Activated naive CD8-positive, alpha-beta T cell (primary cell): ENCODE measurements around the gene EYA2.

ENCODE experiments used
- H3K27ac Mint-ChIP-seq: one replicate; pipeline ENCODE4 v1.8.0; 2021; ENCODE audit warnings: mixed read lengths
- H3K27me3 Mint-ChIP-seq: one replicate; pipeline ENCODE4 v1.8.0; 2021; ENCODE audit warnings: mixed read lengths
- H3K36me3 Mint-ChIP-seq: one replicate; pipeline ENCODE4 v1.8.0; 2021; ENCODE audit warnings: mixed read lengths
- H3K4me1 Mint-ChIP-seq: one replicate; pipeline ENCODE4 v1.8.0; 2021; ENCODE audit warnings: low read depth, mixed read lengths
- H3K4me3 Mint-ChIP-seq: one replicate; pipeline ENCODE4 v1.8.0; 2021; ENCODE audit warnings: mild to moderate bottlenecking, mixed read lengths
- H3K9me3 Mint-ChIP-seq: one replicate; pipeline ENCODE4 v1.8.0; 2021; ENCODE audit warnings: low read depth, mixed read lengths

EYA2 gene

DNA sequence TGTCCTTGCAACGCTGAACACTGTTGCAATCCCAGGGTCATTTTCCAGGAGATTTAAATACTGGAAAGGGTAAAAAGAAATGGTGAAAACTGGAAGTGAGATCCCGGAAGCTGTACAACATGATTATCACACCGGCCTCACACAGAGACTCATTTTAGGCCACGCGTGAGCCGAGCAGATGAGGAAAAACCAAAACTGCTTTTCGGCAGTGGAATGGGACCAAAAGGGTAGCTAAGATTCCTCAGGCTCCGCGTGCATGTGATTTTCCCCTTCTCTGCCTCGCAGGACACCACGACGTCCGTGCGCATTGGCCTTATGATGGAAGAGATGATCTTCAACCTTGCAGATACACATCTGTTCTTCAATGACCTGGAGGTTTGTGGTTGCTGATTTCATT is 248.1 kb downstream of the EYA2 start:
- no peaks in the 10 kb centered on the region for H3K9me3 Mint-ChIP-seq
- no peak overlapping the region for H3K4me3 Mint-ChIP-seq
- no peaks in the 10 kb centered on the region for H3K4me1 Mint-ChIP-seq
- no peaks in the 10 kb centered on the region for H3K27me3 Mint-ChIP-seq
- H3K36me3 Mint-ChIP-seq: no peaks in the 10 kb centered on the region
- no peak overlapping the region for H3K27ac Mint-ChIP-seq

DNA sequence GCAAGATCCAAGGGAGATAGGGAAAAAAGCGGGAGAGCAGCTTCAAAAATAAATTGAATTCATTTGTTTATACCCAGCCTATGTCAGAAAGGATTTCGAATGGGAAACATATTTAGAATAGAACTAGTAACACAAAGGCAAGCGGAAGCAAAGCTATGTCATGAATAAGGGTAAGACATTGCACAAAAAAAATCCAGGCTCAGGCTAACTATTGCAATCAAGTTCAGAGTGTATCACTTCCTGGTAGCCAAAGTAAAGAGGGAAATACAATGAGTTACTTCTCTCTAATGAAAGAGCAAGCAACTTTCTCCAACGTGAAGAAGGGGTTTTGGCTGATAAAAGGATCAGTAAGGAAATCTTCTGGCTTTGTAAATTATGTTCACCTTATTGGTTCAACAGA is 249.0 kb downstream of the EYA2 start:
- H3K4me3 Mint-ChIP-seq: no peak overlapping the region
- H3K27me3 Mint-ChIP-seq: no peaks in the 10 kb centered on the region
- no peaks in the 10 kb centered on the region for H3K4me1 Mint-ChIP-seq
- H3K36me3 Mint-ChIP-seq: no peaks in the 10 kb centered on the region
- H3K9me3 Mint-ChIP-seq: no peaks in the 10 kb centered on the region
- H3K27ac Mint-ChIP-seq: no peak overlapping the region

GRCh38 chr20:47144463-47144862 is 249.8 kb downstream of the EYA2 start:
- no peak overlapping the region for H3K27ac Mint-ChIP-seq
- H3K27me3 Mint-ChIP-seq: no peaks in the 10 kb centered on the region
- no peak overlapping the region for H3K4me3 Mint-ChIP-seq
- no peaks in the 10 kb centered on the region for H3K9me3 Mint-ChIP-seq
- H3K4me1 Mint-ChIP-seq: no peaks in the 10 kb centered on the region
- no peaks in the 10 kb centered on the region for H3K36me3 Mint-ChIP-seq

DNA sequence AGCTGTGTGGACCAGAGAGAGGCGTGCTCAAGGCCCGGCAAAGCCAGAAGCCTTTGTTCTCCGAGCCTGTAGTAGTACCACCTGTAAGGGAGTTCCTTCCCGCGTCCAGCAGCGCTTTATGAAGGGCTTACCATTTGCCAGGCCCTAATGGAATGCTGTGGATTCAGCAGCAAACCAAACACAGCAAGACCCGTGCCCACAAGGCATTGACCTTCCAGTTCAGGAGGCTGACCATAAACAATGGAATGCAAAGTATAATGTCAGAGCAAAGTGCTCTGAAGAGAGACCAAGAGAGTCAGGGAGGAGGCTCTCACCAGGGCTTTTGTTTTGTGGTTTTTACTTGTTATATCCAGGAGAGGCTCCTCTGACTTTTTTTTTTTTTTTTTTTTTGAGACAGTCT is 252.0 kb downstream of the EYA2 start:
- H3K4me1 Mint-ChIP-seq: no peaks in the 10 kb centered on the region
- no peaks in the 10 kb centered on the region for H3K36me3 Mint-ChIP-seq
- no peaks in the 10 kb centered on the region for H3K9me3 Mint-ChIP-seq
- no peak overlapping the region for H3K4me3 Mint-ChIP-seq
- H3K27ac Mint-ChIP-seq: no peak overlapping the region
- H3K27me3 Mint-ChIP-seq: peaks cover 4% of the 10 kb centered on the region

DNA sequence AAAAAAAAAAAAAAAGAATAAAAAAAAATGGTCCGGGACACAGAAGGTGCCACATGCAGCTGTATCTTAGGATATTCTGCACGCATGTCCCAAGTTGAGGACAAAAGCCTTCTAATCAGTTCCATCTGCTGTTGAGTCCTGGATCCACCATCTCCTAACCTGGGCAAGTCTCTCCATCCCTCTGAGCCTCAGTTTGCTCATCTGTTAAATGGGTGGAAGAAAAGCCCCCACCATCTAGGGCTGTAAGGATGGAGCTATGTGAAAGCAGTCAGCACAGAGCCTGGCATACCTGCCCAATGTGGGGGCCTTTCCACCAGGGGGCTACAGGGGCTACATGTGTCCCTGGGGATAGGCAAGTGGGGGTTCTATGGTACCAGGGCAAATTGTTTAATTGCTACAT is 253.4 kb downstream of the EYA2 start:
- Mint-ChIP-seq H3K27ac (no peak overlapping the region), H3K4me1 (no peaks in the 10 kb centered on the region), H3K36me3 (no peaks in the 10 kb centered on the region), H3K4me3 (no peak overlapping the region), H3K27me3 (peaks cover 4% of the 10 kb centered on the region), H3K9me3 (no peaks in the 10 kb centered on the region)

- peaks cover 12% of the 10 kb centered on the region for H3K27me3 Mint-ChIP-seq
Observed at GRCh38 chr20:47149939-47150338, 255.3 kb downstream of the EYA2 start.

GRCh38 chr20:47150403-47151152 is 255.9 kb downstream of the EYA2 start:
- peaks cover 12% of the 10 kb centered on the region for H3K27me3 Mint-ChIP-seq
- no peak overlapping the region for H3K4me3 Mint-ChIP-seq
- no peak overlapping the region for H3K27ac Mint-ChIP-seq
- no peaks in the 10 kb centered on the region for H3K36me3 Mint-ChIP-seq
- no peaks in the 10 kb centered on the region for H3K4me1 Mint-ChIP-seq
- no peaks in the 10 kb centered on the region for H3K9me3 Mint-ChIP-seq

More at GRCh38 chr20:47149939-47150338, 255.3 kb downstream of the EYA2 start:
- Mint-ChIP-seq H3K36me3 (no peaks in the 10 kb centered on the region), H3K4me1 (no peaks in the 10 kb centered on the region), H3K27ac (no peak overlapping the region), H3K9me3 (no peaks in the 10 kb centered on the region), H3K4me3 (no peak overlapping the region)

DNA sequence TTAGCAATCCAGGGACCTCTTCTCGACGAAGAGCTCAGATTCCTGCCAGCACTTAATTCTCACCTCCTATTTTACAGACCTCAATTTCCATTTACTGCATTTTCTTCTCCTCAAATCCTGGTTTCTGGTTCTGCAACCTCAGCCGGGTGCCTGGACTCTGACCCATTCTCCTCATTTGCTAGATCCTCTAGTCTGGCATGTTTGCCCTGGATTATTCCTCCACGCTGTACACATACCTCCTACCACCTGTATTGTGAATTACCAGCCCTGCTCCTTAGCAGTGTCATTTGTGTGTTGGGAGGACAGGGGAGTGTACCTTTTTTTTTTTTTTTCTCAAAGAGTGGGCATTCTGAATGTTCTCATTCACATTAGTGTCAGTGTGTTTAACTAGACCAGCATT is 257.4 kb downstream of the EYA2 start:
- no peak overlapping the region for H3K4me3 Mint-ChIP-seq
- H3K9me3 Mint-ChIP-seq: no peaks in the 10 kb centered on the region
- no peaks in the 10 kb centered on the region for H3K36me3 Mint-ChIP-seq
- no peaks in the 10 kb centered on the region for H3K4me1 Mint-ChIP-seq
- H3K27ac Mint-ChIP-seq: no peak overlapping the region
- peaks cover 14% of the 10 kb centered on the region for H3K27me3 Mint-ChIP-seq

DNA sequence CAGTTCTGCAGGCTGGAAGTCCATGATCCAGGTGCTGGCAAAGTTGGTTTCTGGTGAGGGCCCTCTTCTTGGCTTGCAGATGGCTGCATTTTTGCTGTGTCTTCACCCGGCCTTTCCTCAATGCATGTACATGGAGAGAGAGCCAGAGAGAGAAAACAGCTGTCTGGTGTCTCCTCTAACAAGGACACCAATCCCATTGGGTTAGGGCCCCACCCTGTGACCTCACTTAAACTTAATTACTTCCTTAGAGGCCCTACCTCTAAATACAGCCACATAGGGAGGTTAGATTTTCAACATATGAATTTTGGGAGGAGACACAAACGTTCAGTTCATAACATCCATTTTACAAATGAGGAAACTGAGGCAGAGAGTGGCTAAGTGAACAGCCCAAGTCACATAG is 259.4 kb downstream of the EYA2 start:
- Mint-ChIP-seq H3K4me3 (no peak overlapping the region), H3K4me1 (no peaks in the 10 kb centered on the region), H3K27ac (no peak overlapping the region), H3K27me3 (peaks cover 14% of the 10 kb centered on the region), H3K36me3 (no peaks in the 10 kb centered on the region), H3K9me3 (no peaks in the 10 kb centered on the region)

DNA sequence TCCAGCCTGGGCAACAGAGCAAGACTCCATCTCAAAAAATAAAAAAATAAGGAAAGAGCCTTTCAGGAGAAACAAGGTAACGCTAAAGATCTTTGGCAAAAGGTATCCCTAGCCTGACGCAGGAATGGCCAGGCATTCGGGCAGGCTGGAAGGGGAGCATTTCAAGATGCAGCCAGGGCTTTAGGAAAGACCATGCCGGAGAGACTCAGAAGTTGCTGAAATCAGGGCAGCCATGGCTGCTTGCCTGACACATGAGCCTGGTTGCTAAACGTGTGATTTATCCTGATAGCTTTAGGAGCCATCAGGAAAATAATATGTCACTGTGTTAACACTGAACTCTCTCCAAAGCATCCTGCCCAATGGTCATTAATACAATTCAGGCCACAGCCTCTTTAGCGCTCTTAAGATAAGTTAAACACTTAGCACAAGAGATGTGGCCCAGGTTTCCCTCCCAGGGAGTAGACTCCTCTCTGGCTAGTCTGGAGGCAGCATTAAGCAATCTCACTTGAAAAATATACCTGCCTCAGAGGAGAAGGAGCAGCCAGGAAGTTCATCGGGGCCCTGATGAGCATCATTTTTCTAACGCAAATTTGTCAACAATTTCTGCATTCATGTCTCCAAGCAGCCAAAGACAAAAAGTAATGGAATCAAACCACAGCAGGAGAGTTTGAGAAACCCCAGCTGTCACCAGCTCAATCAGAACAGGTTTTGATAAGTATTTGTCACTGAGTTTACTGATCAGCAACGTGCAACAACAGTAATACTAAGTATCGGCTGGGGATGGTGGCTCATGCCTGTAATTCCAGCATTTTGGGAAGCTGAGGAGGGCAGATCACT is 261.9 kb downstream of the EYA2 start:
- Mint-ChIP-seq H3K36me3 (no peaks in the 10 kb centered on the region), H3K27ac (no peak overlapping the region), H3K4me3 (no peak overlapping the region), H3K4me1 (no peaks in the 10 kb centered on the region), H3K9me3 (no peaks in the 10 kb centered on the region), H3K27me3 (peaks cover 11% of the 10 kb centered on the region)

DNA sequence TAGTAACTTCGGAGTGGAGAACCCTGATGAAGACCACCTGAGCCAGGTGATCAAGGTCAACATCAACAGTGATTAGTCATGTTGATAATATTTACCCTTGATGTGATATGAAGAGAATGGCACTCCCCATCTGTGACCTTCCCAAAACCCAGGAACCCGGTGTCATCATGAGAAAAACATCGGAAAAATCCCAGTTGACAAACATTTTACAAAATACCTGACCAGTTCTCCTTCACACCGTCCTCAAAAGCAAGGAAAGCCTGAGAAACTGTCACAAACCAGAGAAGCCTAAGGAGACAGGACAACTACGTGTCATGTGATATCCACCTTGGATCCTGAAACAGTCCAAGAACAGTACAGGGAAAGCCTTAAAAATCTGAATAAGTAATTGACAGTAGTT is 264.5 kb downstream of the EYA2 start:
- H3K4me1 Mint-ChIP-seq: no peaks in the 10 kb centered on the region
- H3K9me3 Mint-ChIP-seq: no peaks in the 10 kb centered on the region
- no peaks in the 10 kb centered on the region for H3K36me3 Mint-ChIP-seq
- no peak overlapping the region for H3K4me3 Mint-ChIP-seq
- H3K27me3 Mint-ChIP-seq: peaks cover 5% of the 10 kb centered on the region
- no peak overlapping the region for H3K27ac Mint-ChIP-seq

DNA sequence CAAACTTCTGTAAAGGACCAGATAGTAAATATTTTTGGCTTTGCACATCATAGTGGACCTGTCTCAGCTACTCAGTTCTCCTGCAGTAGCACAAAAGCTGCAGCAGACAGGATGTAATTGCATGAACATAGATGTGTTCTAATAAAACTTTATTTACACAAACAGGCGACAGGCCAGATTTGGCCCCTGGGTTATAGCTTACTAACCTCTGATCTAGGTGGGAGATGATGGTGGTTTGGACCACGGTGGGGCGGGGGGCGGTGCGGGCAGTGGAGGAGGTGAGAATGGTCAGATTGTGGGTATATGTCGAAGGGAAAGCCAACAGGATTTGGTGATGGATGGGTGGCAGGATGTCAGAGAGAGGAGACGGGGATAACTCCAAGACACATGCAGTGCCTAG is 265.6 kb downstream of the EYA2 start:
- Mint-ChIP-seq H3K27me3 (peaks cover 2% of the 10 kb centered on the region), H3K36me3 (no peaks in the 10 kb centered on the region), H3K4me1 (no peaks in the 10 kb centered on the region), H3K4me3 (no peak overlapping the region), H3K9me3 (no peaks in the 10 kb centered on the region), H3K27ac (no peak overlapping the region)

DNA sequence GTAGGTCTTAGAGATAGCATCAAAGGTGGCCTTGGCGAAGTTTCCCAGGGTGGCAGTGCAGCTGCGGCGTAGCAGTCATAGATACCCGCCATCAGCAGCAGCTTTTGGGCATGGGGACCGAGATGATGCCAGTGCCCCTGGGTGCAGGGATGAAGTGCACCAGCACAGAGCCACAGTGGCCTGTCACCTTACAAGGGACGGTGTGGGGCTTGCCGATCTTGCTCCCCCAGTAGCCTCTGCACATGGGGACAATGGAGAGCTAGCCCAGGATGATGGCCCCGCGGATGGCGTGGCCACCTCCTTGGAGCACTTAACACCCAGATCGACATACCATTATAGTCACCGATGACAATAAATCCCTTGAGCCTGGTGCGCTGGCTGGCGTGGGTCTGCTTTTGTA is 266.3 kb downstream of the EYA2 start:
- no peaks in the 10 kb centered on the region for H3K9me3 Mint-ChIP-seq
- no peak overlapping the region for H3K4me3 Mint-ChIP-seq
- H3K36me3 Mint-ChIP-seq: no peaks in the 10 kb centered on the region
- H3K27ac Mint-ChIP-seq: no peak overlapping the region
- H3K27me3 Mint-ChIP-seq: peaks cover 2% of the 10 kb centered on the region
- H3K4me1 Mint-ChIP-seq: no peaks in the 10 kb centered on the region

DNA sequence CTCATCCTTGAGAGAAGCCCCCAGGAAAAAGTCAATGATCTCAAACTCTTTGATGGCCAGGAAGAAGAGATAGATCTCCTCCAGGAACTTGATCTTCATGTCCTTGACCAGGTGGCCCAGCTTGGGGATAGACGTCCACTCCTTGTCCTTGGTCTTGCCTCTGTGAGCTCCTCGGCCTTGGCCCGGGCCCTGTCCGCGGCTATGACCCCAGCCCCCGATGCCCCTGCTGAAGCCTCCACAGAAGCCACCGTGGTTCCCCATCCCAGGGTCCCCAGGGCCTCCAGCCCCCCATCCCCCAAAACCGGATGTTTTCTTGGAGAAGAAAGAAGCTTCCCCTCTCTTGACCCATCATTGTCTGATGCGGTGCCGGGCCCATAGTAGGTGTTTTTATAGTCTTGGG is 266.8 kb downstream of the EYA2 start:
- H3K27me3 Mint-ChIP-seq: no peaks in the 10 kb centered on the region
- H3K9me3 Mint-ChIP-seq: no peaks in the 10 kb centered on the region
- H3K4me1 Mint-ChIP-seq: no peaks in the 10 kb centered on the region
- no peak overlapping the region for H3K27ac Mint-ChIP-seq
- H3K4me3 Mint-ChIP-seq: no peak overlapping the region
- H3K36me3 Mint-ChIP-seq: no peaks in the 10 kb centered on the region

DNA sequence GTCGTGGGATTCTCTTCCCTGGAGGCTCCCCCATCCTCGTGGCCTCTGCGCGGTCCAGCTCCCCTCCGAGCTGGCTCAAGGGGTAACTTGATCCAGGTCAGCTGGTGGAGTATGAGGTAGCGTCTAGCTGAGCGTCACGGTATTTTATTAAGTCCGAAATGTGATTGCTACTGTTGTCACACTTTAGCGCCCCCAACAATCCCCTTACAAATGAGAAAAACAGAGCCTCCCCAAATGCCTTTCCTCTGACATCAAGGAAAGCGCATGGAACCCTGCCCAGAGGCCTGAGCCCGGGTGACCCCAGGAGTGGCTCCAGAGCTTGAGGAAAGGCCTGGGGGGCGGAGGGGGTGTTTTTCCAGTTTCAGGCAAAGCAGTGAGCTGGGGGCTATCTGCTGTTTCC is 269.5 kb downstream of the EYA2 start:
- no peak overlapping the region for H3K27ac Mint-ChIP-seq
- no peaks in the 10 kb centered on the region for H3K4me1 Mint-ChIP-seq
- H3K9me3 Mint-ChIP-seq: no peaks in the 10 kb centered on the region
- no peak overlapping the region for H3K4me3 Mint-ChIP-seq
- no peaks in the 10 kb centered on the region for H3K36me3 Mint-ChIP-seq
- peaks cover 1% of the 10 kb centered on the region for H3K27me3 Mint-ChIP-seq
